ENCODE results near the gene IKZF2.

DNA sequence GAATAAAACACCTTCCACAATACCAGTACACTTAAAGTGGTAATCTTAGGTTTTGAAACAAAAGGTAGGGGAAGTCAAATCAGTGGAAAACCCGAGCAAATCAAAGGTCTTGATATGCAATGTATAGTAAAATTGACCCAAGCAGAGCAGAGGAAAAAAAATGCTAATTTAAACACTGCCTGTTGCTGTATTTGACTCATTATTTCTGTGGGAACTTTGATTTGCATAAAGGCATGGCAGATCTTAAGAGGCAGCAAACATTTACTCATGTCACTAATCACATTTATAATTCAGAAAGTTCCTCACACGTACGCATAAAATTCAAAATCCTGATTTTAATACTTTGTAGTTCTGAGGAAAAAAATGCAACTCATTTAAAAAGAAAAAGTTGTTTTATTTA, 64.4 kb downstream of the IKZF2 start:
- TF ChIP-seq CTCF (IDR thresholded peaks at IDR 0.05; ENCODE audit: extremely low read depth in 1 of 2, insufficient read depth in 1 of 2, low read depth in 1 of 2, low read length in 2 of 2) = no peak
- no peak for TF ChIP-seq POLR2A (IDR thresholded peaks at IDR 0.05; ENCODE audit: low read depth, low read length)
- TF ChIP-seq JUN (IDR thresholded peaks at IDR 0.05; ENCODE audit: borderline replicate concordance, insufficient read depth, insufficient read length, low read depth) = no peak
- no peak for TF ChIP-seq POLR2AphosphoS5 (IDR thresholded peaks at IDR 0.05; ENCODE audit: insufficient read depth, low read depth, low read length)

Data from endothelial cell of umbilical vein (primary cell).